K562 (cell line): ENCODE results near the gene KBTBD13. TPM values are rescaled to one million over a fixed set of nuclear protein-coding genes. Genes with fewer than 3 reads are reported as not detected.

Experiments
- ATAC-seq: fragments of 200-7000 bp; cut with Tn5 transposase; 3 replicates; pipeline ENCODE4 v1.9.1; 2020; ENCODE audit warnings: moderate library complexity
- BruUV-seq: library from RNA; stranded (reverse); fragments of 400-500 nt; replicated peaks from 2 replicates; lab custom pipeline; 2021; lab: Mats Ljungman, UMichigan
- CTCF ChIA-PET: fragments of 300-600 bp; formaldehyde crosslinking; extraction: SDS; loops from one replicate; lab custom pipeline; 2021; ENCODE audit warnings: low intra/inter-chr PET ratio; lab: Yijun Ruan, JAX
- POLR2A ChIA-PET: fragments of 300-600, 350-650 bp; sonication (Branson Sonifier 250); formaldehyde crosslinking; extraction: SDS; loops from one replicate; lab custom pipeline; 2021; ENCODE audit warnings: antibody characterized with exemption, inconsistent platforms; lab: Yijun Ruan, JAX
- DNase-seq, 4 experiments: peaks; one replicate each; pipeline versions ENCODE4 v3.0.0 to v3.0.0-alpha.2; 2011 to 2018; ENCODE audit warnings: low spot score in 3 of 4, mixed read lengths in 3 of 4; ENCODE audit errors: extremely low read depth in 1 of 4
- FAIRE-seq: peaks from 2 replicates; lab custom pipeline; 2011; peaks lifted over from hg19 to GRCh38; lab: Jason Lieb, UNC
- H2AFZ ChIP-seq: 2 replicates; pipeline ENCODE4 v1.6.0; 2011; ENCODE audit warnings: low read depth, low read length, control low read depth, inconsistent platforms
- H3K27ac ChIP-seq: fragments of 200-600 bp; 3 replicates; pipeline ENCODE4 v1.8.0; 2011; ENCODE audit warnings: low read depth, mild to moderate bottlenecking, control low read depth, inconsistent platforms, low read length, moderate library complexity, mixed read lengths; ENCODE audit errors: extremely low read depth
- H3K27me3 ChIP-seq, 2 experiments: fragments of 300-600 bp in 1 of 2; 2 replicates in 1 of 2; 3 replicates in 1 of 2; pipeline versions ENCODE4 v1.6.0 to v1.8.0; 2011; ENCODE audit warnings: inconsistent platforms in 2 of 2, low read length in 2 of 2, mild to moderate bottlenecking in 1 of 2, mixed read lengths in 1 of 2, moderate library complexity in 1 of 2; ENCODE audit not compliant: control insufficient read depth in 2 of 2, insufficient read depth in 2 of 2
- H3K36me3 ChIP-seq: fragments of 300-600 bp; 3 replicates; pipeline ENCODE4 v1.8.0; 2011; ENCODE audit warnings: mild to moderate bottlenecking, low read length, inconsistent platforms; ENCODE audit not compliant: control insufficient read depth, insufficient read depth
- H3K4me1 ChIP-seq, 2 experiments: fragments of 200-600 bp in 1 of 2; replicated peaks in 1 of 2; 2 replicates in 1 of 2; 3 replicates in 1 of 2; pipeline versions ENCODE4 v1.5.1 to v1.8.0; 2011; ENCODE audit warnings: inconsistent platforms in 2 of 2, low read length in 2 of 2, mild to moderate bottlenecking in 1 of 2, mixed read lengths in 1 of 2, moderate library complexity in 1 of 2; ENCODE audit not compliant: control insufficient read depth in 2 of 2, insufficient read depth in 2 of 2
- H3K4me2 ChIP-seq: 2 replicates; pipeline ENCODE4 v1.6.1; 2011; ENCODE audit warnings: low read length, control low read depth, inconsistent platforms, mixed read lengths; ENCODE audit not compliant: insufficient read depth
- H3K4me3 ChIP-seq: fragments of 200-600 bp; sonication (generic), shearing (Covaris generic); 2 replicates; pipeline ENCODE4 v1.5.1; 2016; ENCODE audit warnings: control low read depth, inconsistent platforms
- H3K79me2 ChIP-seq: fragments of 200-600 bp; 3 replicates; pipeline ENCODE4 v1.8.0; 2011; ENCODE audit warnings: low read length, inconsistent platforms; ENCODE audit not compliant: control insufficient read depth, insufficient read depth
- H3K9ac ChIP-seq, 2 experiments: 2 replicates each; pipeline versions ENCODE4 v1.6.0 to v1.6.1; 2011; ENCODE audit warnings: low read depth in 2 of 2, low read length in 2 of 2, control low read depth in 1 of 2, inconsistent platforms in 1 of 2, mild to moderate bottlenecking in 1 of 2, mixed read lengths in 1 of 2; ENCODE audit not compliant: insufficient read depth in 1 of 2
- H3K9me1 ChIP-seq: one replicate; pipeline ENCODE4 v1.6.0; 2011; ENCODE audit warnings: inconsistent platforms, mild to moderate bottlenecking, low read length, moderate library complexity; ENCODE audit not compliant: control insufficient read depth, insufficient read depth
- H3K9me3 ChIP-seq: replicated peaks from 2 replicates; pipeline ENCODE4 v1.5.1; 2011; ENCODE audit warnings: low read depth, low read length, inconsistent platforms; ENCODE audit not compliant: control insufficient read depth, insufficient read depth
- H4K20me1 ChIP-seq: replicated peaks from 2 replicates; pipeline ENCODE4 v1.6.1; 2011; ENCODE audit warnings: low read length, inconsistent platforms, mixed read lengths; ENCODE audit not compliant: control insufficient read depth, insufficient read depth
- BHLHE40 ChIP-seq: IDR thresholded peaks from 2 replicates; pipeline ENCODE4 v1.6.1; 2011; ENCODE audit warnings: low read length, improper control_type of control experiment
- HCFC1 ChIP-seq: IDR thresholded peaks from 2 replicates; pipeline ENCODE4 v1.6.1; 2012; ENCODE audit warnings: low read depth, low read length, improper control_type of control experiment
- HDAC1 ChIP-seq, 2 experiments: fragments of 450-650 bp; IDR thresholded peaks; 2 replicates each; pipeline ENCODE4 v1.6.1; 2016 to 2017; ENCODE audit warnings: inconsistent platforms in 1 of 2, mild to moderate bottlenecking in 1 of 2, moderate library complexity in 1 of 2
- HIVEP1 ChIP-seq: fragments of 250-450 bp; sonication (Bioruptor Pico); IDR thresholded peaks from 2 replicates; pipeline ENCODE4 v1.4.0; 2020; ENCODE audit warnings: mild to moderate bottlenecking
- HNRNPH1 ChIP-seq: fragments of 200-400 bp; formaldehyde crosslinking; optimal IDR thresholded peaks from 2 replicates; pipeline ENCODE3; 2017; ENCODE audit warnings: low read depth, mild to moderate bottlenecking, low read length, moderate library complexity
- JUNB ChIP-seq: fragments of 450-650 bp; formaldehyde crosslinking; conservative IDR thresholded peaks from 2 replicates; pipeline ENCODE4 v1.4.0; 2020; ENCODE audit warnings: mild to moderate bottlenecking
- KDM1A ChIP-seq, 2 experiments: fragments of 450-650 bp; IDR thresholded peaks; 2 replicates each; pipeline ENCODE4 v1.6.1; 2016; ENCODE audit warnings: mild to moderate bottlenecking in 2 of 2
- KLF1 ChIP-seq: fragments of 450-650 bp; IDR thresholded peaks from 2 replicates; pipeline ENCODE4 v1.6.1; 2016; ENCODE audit warnings: missing genetic modification characterization, missing compliant biosample characterization
- NFIX ChIP-seq: fragments of 250-450 bp; sonication (Bioruptor Pico); IDR thresholded peaks from 2 replicates; pipeline ENCODE4 v1.4.0; 2020; ENCODE audit warnings: low read depth, mild to moderate bottlenecking, moderate library complexity
- OTX1 ChIP-seq: fragments of 450-650 bp; formaldehyde crosslinking; IDR thresholded peaks from 2 replicates; pipeline ENCODE4 v1.4.0; 2022; ENCODE audit warnings: mild to moderate bottlenecking
- RCOR1 ChIP-seq, 2 experiments: IDR thresholded peaks; 2 replicates each; pipeline ENCODE4 v1.6.1; 2012; ENCODE audit warnings: low read depth in 2 of 2, low read length in 2 of 2, borderline replicate concordance in 1 of 2, improper control_type of control experiment in 1 of 2
- ZBED1 ChIP-seq: IDR thresholded peaks from 2 replicates; pipeline ENCODE4 v1.6.1; 2014
- ZNF12 ChIP-seq: sonication (generic); formaldehyde crosslinking; IDR thresholded peaks from 2 replicates; pipeline ENCODE4 v1.4.0; 2020; ENCODE audit warnings: mild to moderate bottlenecking, missing genetic modification reagents
- ZNF764 ChIP-seq: fragments of 250-450 bp; sonication (Bioruptor Pico); IDR thresholded peaks from 2 replicates; pipeline ENCODE4 v1.4.0; 2020; ENCODE audit warnings: low read depth, mild to moderate bottlenecking, moderate library complexity
- ZNF778 ChIP-seq: fragments of 450-650 bp; formaldehyde crosslinking; IDR thresholded peaks from 2 replicates; pipeline ENCODE4 v1.4.0; 2020; ENCODE audit warnings: mild to moderate bottlenecking, moderate library complexity
- WGBS: fragments of 100-300 bp; shearing (Covaris generic); methylation state at CpG from one replicate; pipeline ENCODE4 v1.1.6; 2016; ENCODE audit warnings: low coverage, mixed read lengths; ENCODE audit not compliant: insufficient coverage; ENCODE audit errors: missing lambda C conversion rate; 5-methylcytosine and 5-hydroxymethylcytosine counted together
- in situ Hi-C: fragments of 300-500 bp; cut with MboI; formaldehyde crosslinking; loops from 4 replicates; pipeline ENCODE4 v1.15.0; 2018; ENCODE audit warnings: inconsistent platforms, mixed read lengths
- intact Hi-C: fragments of 100-400 bp; cut with micrococcal nuclease; formaldehyde crosslinking; loops from 2 replicates; pipeline ENCODE4 v1.14.2; 2022
- polyA plus RNA-seq, 8 experiments: library from polyadenylated mRNA; depleted of rRNA in 4 of 8; stranded (reverse) in 5 of 8; unstranded in 3 of 8; fragments of >200 nt; fragmentation: Nextera tagmentation in 2 of 8; fragmentation: Illumina TruSeq in 1 of 8; extraction: Ambion mirVana in 2 of 8; extraction: Trizol in 1 of 8; gene quantifications; 2 replicates each; pipeline versions ENCODE4 v1.2.1 to v1.2.3, GENCODE V29; 2011 to 2014; ENCODE audit warnings: inconsistent platforms in 1 of 8, missing spikeins in 1 of 8
- total RNA-seq, 7 experiments: library from RNA; depleted of rRNA in 6 of 7; stranded (reverse); fragments of >200 nt in 6 of 7; fragmentation: Illumina TruSeq in 2 of 7; extraction: Trizol in 2 of 7; gene quantifications; 2 replicates each; pipeline versions ENCODE4 v1.2.1 to v1.2.3, GENCODE V29; 2011 to 2021; ENCODE audit warnings: low replicate concordance in 1 of 7
- TF ChIP-seq, protein P1 (sequence below): fragments of 450-650 bp; IDR thresholded peaks from 2 replicates; pipeline ENCODE4 v1.6.1; 2016
- TF ChIP-seq, protein P2 (sequence below): sonication (generic); formaldehyde crosslinking; IDR thresholded peaks from 2 replicates; pipeline ENCODE4 v1.8.1; 2022; ENCODE audit warnings: missing genetic modification reagents
- TF ChIP-seq, protein P3 (sequence below): sonication (generic); formaldehyde crosslinking; IDR thresholded peaks from 2 replicates; pipeline ENCODE4 v1.9.0; 2022; ENCODE audit warnings: mild to moderate bottlenecking, missing genetic modification reagents
- TF ChIP-seq, protein P4 (sequence below): fragments of 250-450 bp; sonication (Bioruptor Pico); IDR thresholded peaks from 2 replicates; pipeline ENCODE4 v1.5.0; 2021

KBTBD13 gene
- total and polyA plus RNA-seq, 9 of the 15 experiments (the other 6 are each of a cell fraction or from before 2014, with no cell fraction given), result 0.07 to 0.13 (median 0.10) TPM; not detected in 3

DNA sequence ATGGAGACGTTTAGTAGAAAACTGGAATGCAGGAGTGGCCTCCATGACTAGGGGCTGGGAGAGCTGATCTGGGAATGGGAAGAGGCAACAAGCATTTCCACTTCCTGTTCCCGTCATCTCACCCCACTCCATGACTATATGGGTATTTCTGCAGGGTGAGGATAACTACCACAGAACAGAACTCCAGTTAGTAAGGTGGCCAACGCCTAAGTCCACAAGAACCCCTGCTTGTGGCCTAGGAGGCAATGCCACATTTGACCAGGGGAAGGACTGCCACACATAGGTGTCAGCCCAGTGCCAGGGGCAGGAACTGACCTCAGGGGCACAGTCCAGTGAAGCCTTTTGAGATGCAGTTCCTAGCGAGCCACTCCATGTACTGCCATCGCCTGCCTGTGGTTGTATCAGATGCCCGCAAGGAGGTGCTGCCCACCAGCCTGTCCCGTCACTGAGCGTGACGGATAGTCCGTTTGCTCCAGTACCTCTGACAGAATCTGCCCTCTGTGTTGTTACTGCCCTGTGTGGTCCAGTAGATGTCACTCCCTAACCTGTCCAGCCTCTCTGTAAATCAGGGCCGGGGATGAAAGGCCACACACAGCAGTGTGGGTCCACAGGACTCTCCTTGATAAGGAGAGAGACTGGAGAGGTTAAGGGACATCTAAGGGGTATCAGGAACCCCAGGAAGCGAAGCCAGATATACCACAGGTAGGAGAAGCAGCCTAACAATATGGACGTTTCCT, 43.6 kb upstream of the KBTBD13 start:
- intact Hi-C loops (loop anchor here (2.0 to 10.0 kb wide), 5 partner anchors 54 to 352 kb away; no protein-coding TSS in a partner anchor), in situ Hi-C loops (loop anchor here (10.0 kb wide), 1 partner anchor 298 kb away; no protein-coding TSS in a partner anchor)
- Histone ChIP-seq H2AFZ (peak overlapping the region; percentile 42), H4K20me1 (no peaks in the 10 kb centered on the region), H3K79me2 (peaks cover 14% of the 10 kb centered on the region), H3K27me3 (no peaks in the 10 kb centered on the region), H3K36me3 (no peaks in the 10 kb centered on the region; the same call in 2 of the 3 replicates), H3K4me2 (peak overlapping the region; percentile 22), H3K9me1 (no peaks in the 10 kb centered on the region), H3K4me3 (no peak overlapping the region), H3K27ac (no peak overlapping the region), H3K9me3 (no peaks in the 10 kb centered on the region), H3K9ac (no peak overlapping the region; a peak in 1 of 4 replicates), H3K4me1 (peaks cover 7 to 13% of the 10 kb centered on the region in 2 experiments; a peak in 4 of 5 replicates)
- FAIRE-seq, result peak; percentile 74
- ChIA-PET CTCF (interaction anchor here (0.9 to 2.9 kb wide), 6 partner anchors 10 to 352 kb away, joined by 3 to 17 read pairs (median 4); no protein-coding TSS in a partner anchor), POLR2A (no interaction called here)
- DNase-seq, result peak; percentile 48 to 72 (median 52)
- peak; percentile 77 for ATAC-seq
- 9% methylated on average over 13 of the region's 13 CpGs for WGBS
- no TSS peak for BruUV-seq
- TF ChIP-seq RCOR1 (IDR thresholded peaks at IDR 0.05; ENCODE audit: borderline replicate concordance in 1 of 2, low read depth in 2 of 2, low read length in 2 of 2), result peak in 1 of 2 experiments; percentile 59; a peak in 1 of 4 replicates
- no peak for TF ChIP-seq ZBED1
- TF ChIP-seq, protein P1, sequence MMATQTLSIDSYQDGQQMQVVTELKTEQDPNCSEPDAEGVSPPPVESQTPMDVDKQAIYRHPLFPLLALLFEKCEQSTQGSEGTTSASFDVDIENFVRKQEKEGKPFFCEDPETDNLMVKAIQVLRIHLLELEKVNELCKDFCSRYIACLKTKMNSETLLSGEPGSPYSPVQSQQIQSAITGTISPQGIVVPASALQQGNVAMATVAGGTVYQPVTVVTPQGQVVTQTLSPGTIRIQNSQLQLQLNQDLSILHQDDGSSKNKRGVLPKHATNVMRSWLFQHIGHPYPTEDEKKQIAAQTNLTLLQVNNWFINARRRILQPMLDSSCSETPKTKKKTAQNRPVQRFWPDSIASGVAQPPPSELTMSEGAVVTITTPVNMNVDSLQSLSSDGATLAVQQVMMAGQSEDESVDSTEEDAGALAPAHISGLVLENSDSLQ, result peak; percentile 59
- no peak for TF ChIP-seq NFIX (CRISPR knock-in tag)
- no peak for TF ChIP-seq ZNF12 (CRISPR knock-in tag)
- 0 out of 2 replicates have a peak, but pooled peaks have one; percentile 46 for TF ChIP-seq ZNF764 (CRISPR knock-in tag)
- no peak for TF ChIP-seq HCFC1
- TF ChIP-seq BHLHE40, result peak; percentile 38; the same call in 1 of the 2 replicates
- no peak for TF ChIP-seq KLF1 (tag)
- no peak for TF ChIP-seq HNRNPH1
- TF ChIP-seq OTX1 (CRISPR knock-in tag), result no peak
- TF ChIP-seq, protein P2, sequence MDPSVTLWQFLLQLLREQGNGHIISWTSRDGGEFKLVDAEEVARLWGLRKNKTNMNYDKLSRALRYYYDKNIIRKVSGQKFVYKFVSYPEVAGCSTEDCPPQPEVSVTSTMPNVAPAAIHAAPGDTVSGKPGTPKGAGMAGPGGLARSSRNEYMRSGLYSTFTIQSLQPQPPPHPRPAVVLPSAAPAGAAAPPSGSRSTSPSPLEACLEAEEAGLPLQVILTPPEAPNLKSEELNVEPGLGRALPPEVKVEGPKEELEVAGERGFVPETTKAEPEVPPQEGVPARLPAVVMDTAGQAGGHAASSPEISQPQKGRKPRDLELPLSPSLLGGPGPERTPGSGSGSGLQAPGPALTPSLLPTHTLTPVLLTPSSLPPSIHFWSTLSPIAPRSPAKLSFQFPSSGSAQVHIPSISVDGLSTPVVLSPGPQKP (CRISPR knock-in tag), result no peak
- TF ChIP-seq HDAC1 (IDR thresholded peaks at IDR 0.05), result no peak
- 0 out of 4 replicates have a peak, but pooled peaks of 1 of the 2 experiments have one; percentile 8 for TF ChIP-seq KDM1A (IDR thresholded peaks at IDR 0.05)
- TF ChIP-seq, protein P3, sequence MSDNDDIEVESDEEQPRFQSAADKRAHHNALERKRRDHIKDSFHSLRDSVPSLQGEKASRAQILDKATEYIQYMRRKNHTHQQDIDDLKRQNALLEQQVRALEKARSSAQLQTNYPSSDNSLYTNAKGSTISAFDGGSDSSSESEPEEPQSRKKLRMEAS (CRISPR knock-in tag), result no peak
- TF ChIP-seq, protein P4, sequence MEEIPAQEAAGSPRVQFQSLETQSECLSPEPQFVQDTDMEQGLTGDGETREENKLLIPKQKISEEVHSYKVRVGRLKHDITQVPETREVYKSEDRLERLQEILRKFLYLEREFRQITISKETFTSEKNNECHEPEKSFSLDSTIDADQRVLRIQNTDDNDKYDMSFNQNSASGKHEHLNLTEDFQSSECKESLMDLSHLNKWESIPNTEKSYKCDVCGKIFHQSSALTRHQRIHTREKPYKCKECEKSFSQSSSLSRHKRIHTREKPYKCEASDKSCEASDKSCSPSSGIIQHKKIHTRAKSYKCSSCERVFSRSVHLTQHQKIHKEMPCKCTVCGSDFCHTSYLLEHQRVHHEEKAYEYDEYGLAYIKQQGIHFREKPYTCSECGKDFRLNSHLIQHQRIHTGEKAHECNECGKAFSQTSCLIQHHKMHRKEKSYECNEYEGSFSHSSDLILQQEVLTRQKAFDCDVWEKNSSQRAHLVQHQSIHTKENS (CRISPR knock-in tag), result no peak
- no peak for TF ChIP-seq JUNB (CRISPR knock-in tag)
- no peak for TF ChIP-seq ZNF778 (CRISPR knock-in tag)
- no peak for TF ChIP-seq HIVEP1
